K562 (cell line): ENCODE data around the gene POLA1. TPM values are rescaled to one million over a fixed set of nuclear protein-coding genes. Genes with fewer than 3 reads are reported as not detected.

ENCODE experiments used
- ARID1B ChIP-seq: fragments of 450-650 bp; IDR thresholded peaks from 2 replicates; pipeline ENCODE4 v1.6.1; 2016; ENCODE audit warnings: antibody characterized with exemption, mild to moderate bottlenecking, inconsistent platforms
- BRF1 ChIP-seq: IDR thresholded peaks from 3 replicates; pipeline ENCODE4 v1.6.1; 2011; ENCODE audit warnings: borderline replicate concordance, mild to moderate bottlenecking; ENCODE audit not compliant: insufficient read length; ENCODE audit errors: extremely low read depth
- ETV1 ChIP-seq: fragments of 450-650 bp; conservative IDR thresholded peaks from 2 replicates; pipeline ENCODE4 v1.6.1; 2016; ENCODE audit warnings: missing genetic modification characterization, control low read depth, low read depth, missing compliant biosample characterization
- L3MBTL2 ChIP-seq: fragments of 450-650 bp; IDR thresholded peaks from 2 replicates; pipeline ENCODE4 v1.6.1; 2016; ENCODE audit warnings: mild to moderate bottlenecking, moderate library complexity
- LEF1 ChIP-seq: fragments of 450-650 bp; IDR thresholded peaks from 2 replicates; pipeline ENCODE4 v1.6.1; 2016; ENCODE audit warnings: mild to moderate bottlenecking
- MCM5 ChIP-seq: fragments of 450-650 bp; IDR thresholded peaks from 2 replicates; pipeline ENCODE4 v1.6.1; 2016; ENCODE audit warnings: low read depth
- MCM7 ChIP-seq, 2 experiments: fragments of 450-650 bp; IDR thresholded peaks; 2 replicates each; pipeline ENCODE4 v1.6.1; 2016 to 2018
- POLR3A ChIP-seq: IDR thresholded peaks from 2 replicates; pipeline ENCODE4 v1.6.1; 2011; ENCODE audit warnings: borderline replicate concordance, mild to moderate bottlenecking, moderate library complexity; ENCODE audit not compliant: insufficient read length, insufficient read depth; ENCODE audit errors: extremely low read depth
- STAT5B ChIP-seq: fragments of 250-450 bp; sonication (Bioruptor Pico); IDR thresholded peaks from 2 replicates; pipeline ENCODE4 v1.8.0; 2021; ENCODE audit warnings: mild to moderate bottlenecking, inconsistent platforms
- TRIM24 ChIP-seq, 2 experiments: fragments of 450-650 bp; IDR thresholded peaks; 2 replicates each; pipeline ENCODE4 v1.6.1; 2016
- ZNF175 ChIP-seq: fragments of 200-800 bp; sonication (Bioruptor generic); IDR thresholded peaks from 2 replicates; pipeline ENCODE4 v1.6.1; 2016; ENCODE audit warnings: low read depth, mild to moderate bottlenecking, missing genetic modification characterization, missing compliant biosample characterization
- ZNF184 ChIP-seq: sonication (generic); formaldehyde crosslinking; IDR thresholded peaks from 2 replicates; pipeline ENCODE4 v1.5.0; 2020; ENCODE audit warnings: missing genetic modification reagents
- ZNF586 ChIP-seq: fragments of 450-650 bp; formaldehyde crosslinking; conservative IDR thresholded peaks from 2 replicates; pipeline ENCODE4 v1.4.0; 2020; ENCODE audit warnings: mild to moderate bottlenecking, moderate library complexity
- ZNF717 ChIP-seq: fragments of 250-450 bp; sonication (Bioruptor Pico); IDR thresholded peaks from 2 replicates; pipeline ENCODE4 v1.5.0; 2021
- polyA plus RNA-seq, 8 experiments: library from polyadenylated mRNA; depleted of rRNA in 4 of 8; stranded (reverse) in 5 of 8; unstranded in 3 of 8; fragments of >200 nt; fragmentation: Nextera tagmentation in 2 of 8; fragmentation: Illumina TruSeq in 1 of 8; extraction: Ambion mirVana in 2 of 8; extraction: Trizol in 1 of 8; gene quantifications; 2 replicates each; pipeline versions ENCODE4 v1.2.1 to v1.2.3, GENCODE V29; 2011 to 2014; ENCODE audit warnings: inconsistent platforms in 1 of 8, missing spikeins in 1 of 8
- total RNA-seq, 7 experiments: library from RNA; depleted of rRNA in 6 of 7; stranded (reverse); fragments of >200 nt in 6 of 7; fragmentation: Illumina TruSeq in 2 of 7; extraction: Trizol in 2 of 7; gene quantifications; 2 replicates each; pipeline versions ENCODE4 v1.2.1 to v1.2.3, GENCODE V29; 2011 to 2021; ENCODE audit warnings: low replicate concordance in 1 of 7
- TF ChIP-seq, protein P1 (sequence below): fragments of 250-450 bp; sonication (Bioruptor Pico); IDR thresholded peaks from 2 replicates; pipeline ENCODE4 v1.4.0; 2020; ENCODE audit warnings: mild to moderate bottlenecking
- TF ChIP-seq, protein P2 (sequence below): fragments of 450-650 bp; IDR thresholded peaks from 2 replicates; pipeline ENCODE4 v1.6.1; 2016; ENCODE audit warnings: mild to moderate bottlenecking, moderate library complexity

The POLA1 gene
- total and polyA plus RNA-seq, 9 of the 15 experiments (the other 6 are each of a cell fraction or from before 2014, with no cell fraction given) = 8.6 to 48.4 (median 27.4) TPM

DNA sequence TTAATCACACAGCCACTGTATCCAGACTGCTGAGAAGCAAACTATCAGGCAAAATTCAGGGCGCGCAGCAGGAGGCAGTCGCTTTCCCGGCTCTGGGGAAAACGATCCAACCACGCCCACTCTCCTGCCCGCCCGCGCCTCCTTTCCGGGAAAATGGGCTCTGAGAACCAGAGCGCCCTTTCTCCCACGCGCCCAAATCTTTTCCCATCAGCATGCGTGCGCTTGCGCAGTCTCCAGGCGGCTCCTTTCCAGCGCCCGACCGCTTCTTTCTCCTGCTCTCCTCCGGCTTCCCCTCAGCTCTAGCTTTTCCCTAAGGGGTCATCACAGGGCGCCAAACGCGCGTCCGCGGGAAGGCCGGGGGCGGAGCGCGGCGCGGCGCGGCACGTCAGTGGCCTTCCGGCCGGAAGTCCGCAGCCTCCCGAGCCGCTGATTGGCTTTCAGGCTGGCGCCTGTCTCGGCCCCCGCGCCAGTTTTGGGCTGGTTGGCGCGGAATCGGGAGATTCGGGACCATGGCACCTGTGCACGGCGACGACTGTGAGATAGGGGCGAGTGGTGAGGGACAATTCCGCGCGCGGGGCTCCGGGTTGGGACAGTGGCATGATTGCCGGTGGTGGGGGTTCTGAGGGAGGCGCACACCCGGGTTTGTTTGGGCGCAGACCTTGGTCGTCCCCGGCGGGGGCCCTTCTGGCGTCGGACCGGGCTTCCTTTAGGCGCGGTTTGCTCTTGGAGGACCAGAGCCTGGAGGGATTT, at the start of gene POLA1 (continued):
- TF ChIP-seq, protein P1, sequence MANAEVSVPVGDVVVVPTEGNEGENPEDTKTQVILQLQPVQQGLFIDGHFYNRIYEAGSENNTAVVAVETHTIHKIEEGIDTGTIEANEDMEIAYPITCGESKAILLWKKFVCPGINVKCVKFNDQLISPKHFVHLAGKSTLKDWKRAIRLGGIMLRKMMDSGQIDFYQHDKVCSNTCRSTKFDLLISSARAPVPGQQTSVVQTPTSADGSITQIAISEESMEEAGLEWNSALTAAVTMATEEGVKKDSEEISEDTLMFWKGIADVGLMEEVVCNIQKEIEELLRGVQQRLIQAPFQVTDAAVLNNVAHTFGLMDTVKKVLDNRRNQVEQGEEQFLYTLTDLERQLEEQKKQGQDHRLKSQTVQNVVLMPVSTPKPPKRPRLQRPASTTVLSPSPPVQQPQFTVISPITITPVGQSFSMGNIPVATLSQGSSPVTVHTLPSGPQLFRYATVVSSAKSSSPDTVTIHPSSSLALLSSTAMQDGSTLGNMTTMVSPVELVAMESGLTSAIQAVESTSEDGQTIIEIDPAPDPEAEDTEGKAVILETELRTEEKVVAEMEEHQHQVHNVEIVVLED (CRISPR knock-in tag) = peak; percentile 79
- peak in 1 of 2 experiments; percentile 28; a peak in 2 of 4 replicates for TF ChIP-seq TRIM24 (IDR thresholded peaks at IDR 0.05)
- TF ChIP-seq MCM5 = no peak
- TF ChIP-seq, protein P2, sequence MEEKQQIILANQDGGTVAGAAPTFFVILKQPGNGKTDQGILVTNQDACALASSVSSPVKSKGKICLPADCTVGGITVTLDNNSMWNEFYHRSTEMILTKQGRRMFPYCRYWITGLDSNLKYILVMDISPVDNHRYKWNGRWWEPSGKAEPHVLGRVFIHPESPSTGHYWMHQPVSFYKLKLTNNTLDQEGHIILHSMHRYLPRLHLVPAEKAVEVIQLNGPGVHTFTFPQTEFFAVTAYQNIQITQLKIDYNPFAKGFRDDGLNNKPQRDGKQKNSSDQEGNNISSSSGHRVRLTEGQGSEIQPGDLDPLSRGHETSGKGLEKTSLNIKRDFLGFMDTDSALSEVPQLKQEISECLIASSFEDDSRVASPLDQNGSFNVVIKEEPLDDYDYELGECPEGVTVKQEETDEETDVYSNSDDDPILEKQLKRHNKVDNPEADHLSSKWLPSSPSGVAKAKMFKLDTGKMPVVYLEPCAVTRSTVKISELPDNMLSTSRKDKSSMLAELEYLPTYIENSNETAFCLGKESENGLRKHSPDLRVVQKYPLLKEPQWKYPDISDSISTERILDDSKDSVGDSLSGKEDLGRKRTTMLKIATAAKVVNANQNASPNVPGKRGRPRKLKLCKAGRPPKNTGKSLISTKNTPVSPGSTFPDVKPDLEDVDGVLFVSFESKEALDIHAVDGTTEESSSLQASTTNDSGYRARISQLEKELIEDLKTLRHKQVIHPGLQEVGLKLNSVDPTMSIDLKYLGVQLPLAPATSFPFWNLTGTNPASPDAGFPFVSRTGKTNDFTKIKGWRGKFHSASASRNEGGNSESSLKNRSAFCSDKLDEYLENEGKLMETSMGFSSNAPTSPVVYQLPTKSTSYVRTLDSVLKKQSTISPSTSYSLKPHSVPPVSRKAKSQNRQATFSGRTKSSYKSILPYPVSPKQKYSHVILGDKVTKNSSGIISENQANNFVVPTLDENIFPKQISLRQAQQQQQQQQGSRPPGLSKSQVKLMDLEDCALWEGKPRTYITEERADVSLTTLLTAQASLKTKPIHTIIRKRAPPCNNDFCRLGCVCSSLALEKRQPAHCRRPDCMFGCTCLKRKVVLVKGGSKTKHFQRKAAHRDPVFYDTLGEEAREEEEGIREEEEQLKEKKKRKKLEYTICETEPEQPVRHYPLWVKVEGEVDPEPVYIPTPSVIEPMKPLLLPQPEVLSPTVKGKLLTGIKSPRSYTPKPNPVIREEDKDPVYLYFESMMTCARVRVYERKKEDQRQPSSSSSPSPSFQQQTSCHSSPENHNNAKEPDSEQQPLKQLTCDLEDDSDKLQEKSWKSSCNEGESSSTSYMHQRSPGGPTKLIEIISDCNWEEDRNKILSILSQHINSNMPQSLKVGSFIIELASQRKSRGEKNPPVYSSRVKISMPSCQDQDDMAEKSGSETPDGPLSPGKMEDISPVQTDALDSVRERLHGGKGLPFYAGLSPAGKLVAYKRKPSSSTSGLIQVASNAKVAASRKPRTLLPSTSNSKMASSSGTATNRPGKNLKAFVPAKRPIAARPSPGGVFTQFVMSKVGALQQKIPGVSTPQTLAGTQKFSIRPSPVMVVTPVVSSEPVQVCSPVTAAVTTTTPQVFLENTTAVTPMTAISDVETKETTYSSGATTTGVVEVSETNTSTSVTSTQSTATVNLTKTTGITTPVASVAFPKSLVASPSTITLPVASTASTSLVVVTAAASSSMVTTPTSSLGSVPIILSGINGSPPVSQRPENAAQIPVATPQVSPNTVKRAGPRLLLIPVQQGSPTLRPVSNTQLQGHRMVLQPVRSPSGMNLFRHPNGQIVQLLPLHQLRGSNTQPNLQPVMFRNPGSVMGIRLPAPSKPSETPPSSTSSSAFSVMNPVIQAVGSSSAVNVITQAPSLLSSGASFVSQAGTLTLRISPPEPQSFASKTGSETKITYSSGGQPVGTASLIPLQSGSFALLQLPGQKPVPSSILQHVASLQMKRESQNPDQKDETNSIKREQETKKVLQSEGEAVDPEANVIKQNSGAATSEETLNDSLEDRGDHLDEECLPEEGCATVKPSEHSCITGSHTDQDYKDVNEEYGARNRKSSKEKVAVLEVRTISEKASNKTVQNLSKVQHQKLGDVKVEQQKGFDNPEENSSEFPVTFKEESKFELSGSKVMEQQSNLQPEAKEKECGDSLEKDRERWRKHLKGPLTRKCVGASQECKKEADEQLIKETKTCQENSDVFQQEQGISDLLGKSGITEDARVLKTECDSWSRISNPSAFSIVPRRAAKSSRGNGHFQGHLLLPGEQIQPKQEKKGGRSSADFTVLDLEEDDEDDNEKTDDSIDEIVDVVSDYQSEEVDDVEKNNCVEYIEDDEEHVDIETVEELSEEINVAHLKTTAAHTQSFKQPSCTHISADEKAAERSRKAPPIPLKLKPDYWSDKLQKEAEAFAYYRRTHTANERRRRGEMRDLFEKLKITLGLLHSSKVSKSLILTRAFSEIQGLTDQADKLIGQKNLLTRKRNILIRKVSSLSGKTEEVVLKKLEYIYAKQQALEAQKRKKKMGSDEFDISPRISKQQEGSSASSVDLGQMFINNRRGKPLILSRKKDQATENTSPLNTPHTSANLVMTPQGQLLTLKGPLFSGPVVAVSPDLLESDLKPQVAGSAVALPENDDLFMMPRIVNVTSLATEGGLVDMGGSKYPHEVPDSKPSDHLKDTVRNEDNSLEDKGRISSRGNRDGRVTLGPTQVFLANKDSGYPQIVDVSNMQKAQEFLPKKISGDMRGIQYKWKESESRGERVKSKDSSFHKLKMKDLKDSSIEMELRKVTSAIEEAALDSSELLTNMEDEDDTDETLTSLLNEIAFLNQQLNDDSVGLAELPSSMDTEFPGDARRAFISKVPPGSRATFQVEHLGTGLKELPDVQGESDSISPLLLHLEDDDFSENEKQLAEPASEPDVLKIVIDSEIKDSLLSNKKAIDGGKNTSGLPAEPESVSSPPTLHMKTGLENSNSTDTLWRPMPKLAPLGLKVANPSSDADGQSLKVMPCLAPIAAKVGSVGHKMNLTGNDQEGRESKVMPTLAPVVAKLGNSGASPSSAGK = peak; percentile 59; the same call in 1 of the 2 replicates
- TF ChIP-seq ZNF175 (CRISPR knock-in tag) = no peak
- no peak for TF ChIP-seq BRF1
- no peak for TF ChIP-seq POLR3A
- no peak for TF ChIP-seq ZNF586
- no peak for TF ChIP-seq LEF1
- TF ChIP-seq ZNF184 = no peak
- TF ChIP-seq ARID1B = peak; percentile 41; the same call in 1 of the 2 replicates
- no peak for TF ChIP-seq MCM7 (IDR thresholded peaks at IDR 0.05)
- peak; percentile 76; the same call in 1 of the 2 replicates for TF ChIP-seq ETV1 (tag)
- TF ChIP-seq ZNF717 (CRISPR knock-in tag) = no peak
- no peak for TF ChIP-seq STAT5B (CRISPR knock-in tag)
- TF ChIP-seq L3MBTL2 = peak; percentile 62
